GM23338 (cell line): Measurements from ENCODE around the gene NDUFAB1.

Experiments used
- STAT1 ChIP-seq: IDR thresholded peaks from one replicate; pipeline ENCODE4 v1.6.1; 2016; ENCODE audit warnings: antibody characterized with exemption; ENCODE audit not compliant: unreplicated experiment
- TF ChIP-seq, protein P1 (sequence below), 2 experiments: fragments of 200-600 bp in 1 of 2; sonication (generic) in 1 of 2; conservative IDR thresholded peaks; 2 replicates each; pipeline versions ENCODE4 v1.5.1 to v1.6.1; 2016 to 2017; ENCODE audit warnings: antibody characterized with exemption in 2 of 2, low read depth in 2 of 2, mild to moderate bottlenecking in 2 of 2, moderate library complexity in 1 of 2
- TF ChIP-seq, protein P2 (sequence below): IDR thresholded peaks from one replicate; pipeline ENCODE4 v1.6.1; 2018; ENCODE audit warnings: antibody characterized with exemption; ENCODE audit not compliant: unreplicated experiment

DNA sequence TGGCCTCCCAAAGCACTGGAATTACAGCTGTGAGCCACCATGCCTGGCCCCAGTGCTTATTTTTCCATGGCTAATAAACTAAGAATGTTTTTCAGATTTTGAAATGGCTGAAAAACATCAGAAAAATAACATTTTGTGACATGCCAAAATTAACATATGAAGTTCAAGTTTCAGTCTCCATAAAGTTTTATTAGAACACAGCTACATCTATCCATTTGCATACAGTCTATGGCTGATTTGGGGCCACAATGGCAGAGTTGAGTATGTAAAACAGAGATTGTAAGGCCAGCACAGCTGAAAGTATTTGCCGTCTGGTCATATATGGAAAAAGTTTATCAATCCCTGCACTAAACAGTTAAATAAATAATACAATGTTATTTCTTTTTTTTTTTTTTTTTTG, 13.8 kb upstream of the NDUFAB1 start:
- TF ChIP-seq, protein P1, sequence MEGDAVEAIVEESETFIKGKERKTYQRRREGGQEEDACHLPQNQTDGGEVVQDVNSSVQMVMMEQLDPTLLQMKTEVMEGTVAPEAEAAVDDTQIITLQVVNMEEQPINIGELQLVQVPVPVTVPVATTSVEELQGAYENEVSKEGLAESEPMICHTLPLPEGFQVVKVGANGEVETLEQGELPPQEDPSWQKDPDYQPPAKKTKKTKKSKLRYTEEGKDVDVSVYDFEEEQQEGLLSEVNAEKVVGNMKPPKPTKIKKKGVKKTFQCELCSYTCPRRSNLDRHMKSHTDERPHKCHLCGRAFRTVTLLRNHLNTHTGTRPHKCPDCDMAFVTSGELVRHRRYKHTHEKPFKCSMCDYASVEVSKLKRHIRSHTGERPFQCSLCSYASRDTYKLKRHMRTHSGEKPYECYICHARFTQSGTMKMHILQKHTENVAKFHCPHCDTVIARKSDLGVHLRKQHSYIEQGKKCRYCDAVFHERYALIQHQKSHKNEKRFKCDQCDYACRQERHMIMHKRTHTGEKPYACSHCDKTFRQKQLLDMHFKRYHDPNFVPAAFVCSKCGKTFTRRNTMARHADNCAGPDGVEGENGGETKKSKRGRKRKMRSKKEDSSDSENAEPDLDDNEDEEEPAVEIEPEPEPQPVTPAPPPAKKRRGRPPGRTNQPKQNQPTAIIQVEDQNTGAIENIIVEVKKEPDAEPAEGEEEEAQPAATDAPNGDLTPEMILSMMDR (conservative IDR thresholded peaks at IDR 0.05; ENCODE audit: low read depth in 2 of 2): no peak
- TF ChIP-seq, protein P2, sequence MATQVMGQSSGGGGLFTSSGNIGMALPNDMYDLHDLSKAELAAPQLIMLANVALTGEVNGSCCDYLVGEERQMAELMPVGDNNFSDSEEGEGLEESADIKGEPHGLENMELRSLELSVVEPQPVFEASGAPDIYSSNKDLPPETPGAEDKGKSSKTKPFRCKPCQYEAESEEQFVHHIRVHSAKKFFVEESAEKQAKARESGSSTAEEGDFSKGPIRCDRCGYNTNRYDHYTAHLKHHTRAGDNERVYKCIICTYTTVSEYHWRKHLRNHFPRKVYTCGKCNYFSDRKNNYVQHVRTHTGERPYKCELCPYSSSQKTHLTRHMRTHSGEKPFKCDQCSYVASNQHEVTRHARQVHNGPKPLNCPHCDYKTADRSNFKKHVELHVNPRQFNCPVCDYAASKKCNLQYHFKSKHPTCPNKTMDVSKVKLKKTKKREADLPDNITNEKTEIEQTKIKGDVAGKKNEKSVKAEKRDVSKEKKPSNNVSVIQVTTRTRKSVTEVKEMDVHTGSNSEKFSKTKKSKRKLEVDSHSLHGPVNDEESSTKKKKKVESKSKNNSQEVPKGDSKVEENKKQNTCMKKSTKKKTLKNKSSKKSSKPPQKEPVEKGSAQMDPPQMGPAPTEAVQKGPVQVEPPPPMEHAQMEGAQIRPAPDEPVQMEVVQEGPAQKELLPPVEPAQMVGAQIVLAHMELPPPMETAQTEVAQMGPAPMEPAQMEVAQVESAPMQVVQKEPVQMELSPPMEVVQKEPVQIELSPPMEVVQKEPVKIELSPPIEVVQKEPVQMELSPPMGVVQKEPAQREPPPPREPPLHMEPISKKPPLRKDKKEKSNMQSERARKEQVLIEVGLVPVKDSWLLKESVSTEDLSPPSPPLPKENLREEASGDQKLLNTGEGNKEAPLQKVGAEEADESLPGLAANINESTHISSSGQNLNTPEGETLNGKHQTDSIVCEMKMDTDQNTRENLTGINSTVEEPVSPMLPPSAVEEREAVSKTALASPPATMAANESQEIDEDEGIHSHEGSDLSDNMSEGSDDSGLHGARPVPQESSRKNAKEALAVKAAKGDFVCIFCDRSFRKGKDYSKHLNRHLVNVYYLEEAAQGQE: no peak
- TF ChIP-seq STAT1: no peak
